GM19372 (cell line): ENCODE measurements around the gene PAQR5.
"Not testable (repeated sequence)": the region's sequence is repeated elsewhere in the genome, so short reads cannot be mapped to it uniquely, and the experiment has no call there.

ENCODE experiments used
- ATAC-seq: cut with Tn5 transposase; IDR thresholded peaks from one replicate; pipeline ENCODE4 v1.9.1; 2021; ENCODE audit warnings: mild to moderate bottlenecking, low read depth, moderate library complexity; ENCODE audit not compliant: unreplicated experiment

Gene PAQR5

GRCh38 chr15:69413822-69414700 lies 115.3 kb downstream of the PAQR5 start, which contains the start of gene KIF23:
Gene KIF23 (plus strand): TSS chr15:69414349. CDS start chr15:69414466, 117 bp downstream.
- ATAC-seq: peak; percentile 95

DNA sequence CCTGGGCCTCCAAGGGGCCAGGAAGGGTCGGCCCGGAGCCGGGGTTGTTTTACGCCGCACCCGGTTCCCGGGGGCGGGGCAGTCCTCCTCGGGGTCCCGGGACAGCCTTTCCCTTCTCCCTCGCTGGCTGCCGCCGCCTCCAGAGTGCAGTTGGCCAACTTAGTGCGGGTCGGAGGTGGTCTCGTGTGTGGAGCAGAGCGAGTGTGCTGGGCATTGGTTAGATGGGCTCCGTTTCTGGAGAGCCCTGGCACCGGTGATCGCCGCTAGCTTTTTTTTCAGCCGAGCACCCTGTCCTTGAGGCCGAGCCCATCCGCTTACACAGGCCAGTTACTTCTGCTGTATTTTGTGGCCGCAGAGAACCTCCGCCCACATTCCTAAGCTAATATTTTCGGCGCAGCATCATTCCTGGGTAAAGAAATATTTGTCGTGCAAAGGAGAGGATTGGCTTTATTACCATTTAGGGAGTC lies 116.0 kb downstream of the PAQR5 start:
- ATAC-seq: peak; percentile 22

- ATAC-seq: no peak
Observed at GRCh38 chr15:69415381-69415780, 116.7 kb downstream of the PAQR5 start.

GRCh38 chr15:69417581-69417980 lies 118.9 kb downstream of the PAQR5 start:
- ATAC-seq: no peak

GRCh38 chr15:69421498-69421897 lies 122.8 kb downstream of the PAQR5 start:
- no peak for ATAC-seq

DNA sequence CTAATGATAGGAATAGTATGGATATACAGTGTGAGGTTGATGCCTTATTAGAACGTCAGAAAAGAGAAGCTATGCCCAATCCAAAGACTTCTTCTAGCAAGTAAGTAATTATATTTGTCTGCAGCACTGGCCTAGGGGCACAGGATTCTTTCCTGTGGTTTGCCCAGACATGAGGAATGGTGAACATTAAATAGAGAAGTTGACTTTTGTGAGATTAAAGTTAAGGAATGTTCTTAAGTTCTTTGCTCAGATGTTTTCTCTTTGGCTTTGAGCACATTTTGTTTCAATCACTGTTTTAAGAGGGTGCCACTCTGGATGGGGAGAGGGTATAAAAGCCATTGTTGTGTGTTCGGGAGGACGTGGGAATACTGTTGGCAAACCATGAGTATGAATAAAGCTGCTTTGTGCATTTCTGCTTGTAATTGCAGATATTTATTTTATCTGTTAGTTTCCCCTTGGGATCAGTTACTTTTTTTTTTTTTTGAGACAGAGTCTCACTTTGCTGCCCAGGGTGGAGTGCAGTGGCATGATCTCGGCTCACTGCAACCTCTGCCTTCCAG lies 123.7 kb downstream of the PAQR5 start:
- no peak for ATAC-seq

GRCh38 chr15:69424001-69424400 lies 125.3 kb downstream of the PAQR5 start:
- no peak for ATAC-seq

DNA sequence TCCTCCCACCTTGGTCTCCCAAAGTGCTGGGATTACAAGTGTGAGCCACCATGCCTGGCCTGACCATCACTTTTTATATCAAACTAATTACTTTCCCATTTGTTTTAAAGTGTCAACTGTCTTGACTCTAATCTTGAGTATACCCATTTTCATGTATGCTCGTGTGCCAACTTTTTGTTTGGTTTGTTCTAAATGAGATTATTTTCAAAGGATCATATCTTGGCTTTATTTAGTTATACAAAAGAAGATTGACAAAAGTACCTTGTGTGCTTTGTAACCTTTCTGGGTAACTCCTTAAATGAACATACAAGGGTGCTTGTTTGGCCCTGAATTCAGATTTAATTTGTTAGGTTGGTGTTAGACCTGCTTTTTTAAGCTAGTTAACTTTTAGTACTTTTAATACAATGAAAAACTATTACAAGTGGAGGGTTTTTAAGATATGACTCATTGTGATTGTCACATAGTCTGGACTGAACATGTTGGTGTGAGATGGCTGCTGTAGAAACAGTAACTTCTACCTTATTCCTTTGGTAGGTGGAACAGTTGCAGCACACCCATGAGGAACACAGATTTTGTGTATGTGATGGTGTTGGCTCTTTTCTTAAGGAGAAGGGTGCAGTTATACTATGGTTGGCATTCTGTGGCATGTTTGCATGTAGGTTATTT lies 126.2 kb downstream of the PAQR5 start:
- ATAC-seq: no peak

GRCh38 chr15:69433831-69434230 lies 135.1 kb downstream of the PAQR5 start:
- no peak for ATAC-seq

GRCh38 chr15:69434238-69434637 lies 135.5 kb downstream of the PAQR5 start:
- no peak for ATAC-seq

DNA sequence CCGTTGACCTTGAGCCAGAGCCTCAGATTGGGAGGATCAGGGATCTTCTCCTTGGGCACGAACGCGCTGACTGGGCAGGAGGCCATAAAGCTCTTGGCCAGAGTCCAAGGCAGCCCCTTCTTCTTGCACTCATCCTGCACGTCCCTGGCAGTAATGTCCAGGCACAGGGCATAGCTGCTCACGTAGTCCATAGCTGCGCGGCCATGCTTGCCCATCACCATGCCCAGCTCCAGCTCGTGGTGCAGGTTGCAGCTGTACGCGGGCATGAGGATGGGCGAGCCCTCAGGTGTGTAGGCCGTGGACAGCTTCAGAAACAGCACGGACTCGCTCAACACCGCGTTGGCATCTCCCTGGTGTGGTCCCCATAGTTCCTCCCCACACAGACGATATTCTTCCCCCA lies 136.0 kb downstream of the PAQR5 start:
- no peak for ATAC-seq

- ATAC-seq: no peak
Observed at GRCh38 chr15:69435985-69436384, 137.3 kb downstream of the PAQR5 start.

- ATAC-seq: no peak
Observed at GRCh38 chr15:69436951-69437350, 138.2 kb downstream of the PAQR5 start.

- ATAC-seq: no peak
Observed at GRCh38 chr15:69439623-69440022, 140.9 kb downstream of the PAQR5 start.

- no peak for ATAC-seq
Observed at GRCh38 chr15:69443032-69443611, 144.4 kb downstream of the PAQR5 start.

DNA sequence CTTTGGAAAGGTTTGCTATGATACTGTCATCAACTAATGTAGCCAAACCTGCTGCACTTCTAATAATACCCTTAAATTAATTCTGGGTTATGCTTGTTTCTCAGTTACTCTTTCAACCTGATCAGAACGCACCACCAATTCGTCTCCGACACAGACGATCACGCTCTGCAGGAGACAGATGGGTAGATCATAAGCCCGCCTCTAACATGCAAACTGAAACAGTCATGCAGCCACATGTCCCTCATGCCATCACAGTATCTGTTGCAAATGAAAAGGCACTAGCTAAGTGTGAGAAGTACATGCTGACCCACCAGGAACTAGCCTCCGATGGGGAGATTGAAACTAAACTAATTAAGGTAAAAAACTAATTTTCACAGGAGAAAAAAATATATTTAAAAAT lies 146.0 kb downstream of the PAQR5 start:
- ATAC-seq: no peak

GRCh38 chr15:69446953-69447352 lies 148.2 kb downstream of the PAQR5 start:
- no peak for ATAC-seq

GRCh38 chr15:69450221-69450620 lies 151.5 kb downstream of the PAQR5 start:
- not testable (repeated sequence) for ATAC-seq

GRCh38 chr15:69450968-69451695 lies 152.4 kb downstream of the PAQR5 start:
- ATAC-seq: no peak

- ATAC-seq: peak; percentile 21
Observed at GRCh38 chr15:69451951-69452691, 153.4 kb downstream of the PAQR5 start.
